Skeletal muscle cell (primary cell): Measurements from ENCODE around the gene CYP4F11.
"Not testable (repeated sequence)": the region's sequence is repeated elsewhere in the genome, so short reads cannot be mapped to it uniquely, and the experiment has no call there.

Experiments
- DNase-seq: peaks from one replicate; pipeline ENCODE4 v3.0.0-alpha.2; 2010; ENCODE audit warnings: low read depth
- H3K4me3 ChIP-seq: 2 replicates; pipeline ENCODE4 v1.5.1; 2011; ENCODE audit warnings: low read depth, mild to moderate bottlenecking, control low read depth, low read length, moderate library complexity

Gene CYP4F11

DNA sequence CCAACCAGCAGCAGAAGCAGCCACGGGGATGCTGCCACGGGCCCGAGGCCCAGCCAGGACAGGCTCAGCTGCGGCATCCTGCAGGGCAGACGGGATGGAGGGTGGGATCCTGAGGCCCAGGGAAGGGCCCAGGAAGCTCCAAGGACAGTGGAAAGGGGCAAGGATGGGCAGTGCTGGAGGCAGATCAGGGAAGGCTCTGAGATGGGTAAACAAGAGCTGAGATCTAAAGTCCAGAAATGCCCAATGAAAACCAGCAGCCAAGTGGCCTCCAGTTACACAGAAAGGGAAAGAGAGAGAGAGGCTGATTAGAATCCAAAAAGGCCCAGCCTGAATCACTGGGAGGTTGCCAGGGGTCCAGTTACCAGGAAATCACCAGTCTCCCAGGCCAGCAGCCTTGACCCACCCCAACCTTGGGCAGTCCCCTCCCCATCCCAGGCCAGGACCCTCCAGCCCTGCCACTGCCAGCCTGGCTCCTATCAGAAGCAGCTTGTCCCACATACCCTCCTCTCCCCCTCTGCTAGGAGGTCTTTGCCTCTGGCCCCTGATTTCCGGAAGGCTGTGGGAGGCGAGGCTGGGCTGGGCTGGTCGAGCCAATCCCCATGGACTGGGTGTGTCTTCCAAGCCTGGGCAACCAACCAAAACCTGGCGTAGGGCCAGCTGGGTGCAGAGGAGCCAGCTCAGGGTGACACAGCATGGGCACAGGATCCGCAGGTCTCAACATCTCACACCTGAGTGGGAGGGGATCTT lies at the start of gene CYP4F11:
Gene CYP4F11 (minus strand): TSS at position 198 of the 747 bp plus-strand sequence. CDS start 121 bp downstream, at position 77.
- H3K4me3 ChIP-seq = no peak within 1 kb of the TSS
- no peak for DNase-seq

DNA sequence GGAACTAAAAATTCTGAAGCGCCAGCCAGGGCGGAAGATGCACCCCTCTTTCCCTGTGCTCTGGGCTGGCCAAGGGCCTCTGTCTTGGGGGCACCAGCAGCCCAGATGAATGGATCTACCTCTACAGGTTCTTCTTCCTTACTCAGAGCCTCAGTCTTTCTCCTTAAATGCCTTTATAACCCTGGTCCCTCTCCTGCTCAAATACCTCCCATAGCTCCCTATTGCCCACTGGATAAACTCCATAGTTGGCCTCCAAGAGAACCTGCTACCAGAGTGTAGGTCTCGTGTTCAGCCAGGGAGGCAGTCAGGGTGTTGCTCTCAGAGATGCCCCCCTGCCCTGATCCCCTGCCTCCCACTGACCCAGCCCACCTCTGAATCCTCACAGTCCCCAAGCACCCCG lies 45.0 kb upstream of the CYP4F11 start:
- H3K4me3 ChIP-seq = no peak overlapping the region
- no peak for DNase-seq

GRCh38 chr19:15977690-15978089 lies 43.4 kb upstream of the CYP4F11 start:
- no peak for DNase-seq
- no peak overlapping the region for H3K4me3 ChIP-seq

DNA sequence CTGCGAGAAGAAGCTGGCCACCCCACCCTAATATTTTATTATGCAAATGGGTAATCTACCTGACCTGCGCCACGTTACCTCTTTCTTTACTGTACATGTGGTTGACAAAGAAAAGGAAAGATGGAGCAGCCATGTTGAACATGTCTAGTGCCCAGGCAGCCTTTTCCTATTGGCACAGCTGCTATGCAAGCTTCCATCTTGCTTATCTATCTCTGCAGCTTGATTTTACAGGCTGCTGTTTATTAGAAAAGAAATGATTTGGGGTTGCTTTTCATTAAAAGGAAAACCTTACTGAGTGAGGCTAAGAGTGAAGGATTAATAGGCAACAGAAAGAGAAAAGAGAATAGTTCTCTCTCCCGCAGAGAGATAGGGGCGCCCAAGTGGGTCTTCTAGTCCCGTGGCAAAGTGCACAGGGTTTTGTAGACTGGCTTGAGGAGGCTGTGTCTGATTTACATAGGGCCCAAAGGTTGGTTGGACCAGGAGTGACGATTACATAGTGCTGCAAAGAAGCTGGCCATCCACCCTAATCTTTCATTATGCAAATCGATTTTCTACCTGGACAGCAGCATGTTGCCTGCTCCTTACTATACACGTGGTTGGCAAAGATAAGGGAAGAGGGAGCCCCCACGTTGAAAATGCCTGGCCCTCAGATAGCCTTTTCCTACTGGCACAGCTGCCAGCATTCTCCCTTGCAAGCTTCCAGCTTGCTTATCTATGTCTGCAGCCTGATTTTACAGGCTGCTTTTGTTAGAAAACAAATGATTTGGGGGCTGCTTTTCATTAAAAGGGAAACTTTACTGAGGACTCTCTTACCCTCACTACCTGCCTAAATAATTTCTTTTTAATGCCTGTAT lies 42.7 kb upstream of the CYP4F11 start:
- no peak for DNase-seq
- no peak overlapping the region for H3K4me3 ChIP-seq

- no peak overlapping the region for H3K4me3 ChIP-seq
- DNase-seq = no peak
Observed at GRCh38 chr19:15974856-15975255, 40.5 kb upstream of the CYP4F11 start.

GRCh38 chr19:15972043-15972442 lies 37.7 kb upstream of the CYP4F11 start:
- H3K4me3 ChIP-seq, DNase-seq: not testable (repeated sequence)

GRCh38 chr19:15971224-15971780 lies 37.0 kb upstream of the CYP4F11 start:
- no peak for DNase-seq
- H3K4me3 ChIP-seq = no peak overlapping the region

DNA sequence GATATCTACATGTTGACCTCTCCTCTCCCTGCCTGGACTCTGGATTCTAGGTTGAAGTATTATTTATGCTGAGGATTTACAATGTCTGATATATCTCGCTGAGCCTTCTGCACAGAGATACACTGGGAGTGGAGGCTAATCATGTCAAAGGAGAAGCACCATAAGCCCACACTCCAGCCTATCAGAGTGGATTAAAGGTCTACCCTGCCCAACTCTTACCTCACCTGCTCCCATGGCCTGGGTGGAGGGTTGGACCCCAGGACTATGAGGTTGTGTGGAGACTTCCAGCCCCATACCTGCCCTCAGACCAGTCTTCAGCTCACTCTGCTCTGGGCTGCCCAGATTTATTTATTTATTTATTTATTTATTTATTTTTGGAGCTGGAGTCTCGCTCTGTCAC lies 29.9 kb upstream of the CYP4F11 start:
- H3K4me3 ChIP-seq = no peak overlapping the region
- no peak for DNase-seq

DNA sequence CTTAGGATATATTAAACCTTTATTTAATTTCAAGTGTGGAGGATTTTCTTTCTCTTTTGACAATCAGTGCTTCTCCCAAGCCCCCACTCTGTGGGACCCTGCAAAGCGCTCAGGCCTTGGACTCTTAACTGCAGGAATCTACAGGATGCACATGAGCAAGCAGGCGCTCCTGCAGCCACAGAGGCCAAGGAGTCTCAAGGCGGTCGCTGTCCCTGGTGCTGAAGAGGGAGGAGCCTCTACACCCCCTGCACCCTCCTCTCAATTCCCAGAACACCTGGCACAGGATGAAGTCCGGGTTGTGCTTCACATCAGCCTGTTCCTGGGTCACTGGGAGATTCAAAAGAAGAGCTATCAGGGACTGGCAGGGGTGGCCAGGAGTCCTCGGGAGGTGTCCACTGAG lies 28.0 kb upstream of the CYP4F11 start:
- no peak for DNase-seq
- H3K4me3 ChIP-seq = no peak overlapping the region

GRCh38 chr19:15954820-15955219 lies 20.5 kb upstream of the CYP4F11 start:
- DNase-seq = no peak

DNA sequence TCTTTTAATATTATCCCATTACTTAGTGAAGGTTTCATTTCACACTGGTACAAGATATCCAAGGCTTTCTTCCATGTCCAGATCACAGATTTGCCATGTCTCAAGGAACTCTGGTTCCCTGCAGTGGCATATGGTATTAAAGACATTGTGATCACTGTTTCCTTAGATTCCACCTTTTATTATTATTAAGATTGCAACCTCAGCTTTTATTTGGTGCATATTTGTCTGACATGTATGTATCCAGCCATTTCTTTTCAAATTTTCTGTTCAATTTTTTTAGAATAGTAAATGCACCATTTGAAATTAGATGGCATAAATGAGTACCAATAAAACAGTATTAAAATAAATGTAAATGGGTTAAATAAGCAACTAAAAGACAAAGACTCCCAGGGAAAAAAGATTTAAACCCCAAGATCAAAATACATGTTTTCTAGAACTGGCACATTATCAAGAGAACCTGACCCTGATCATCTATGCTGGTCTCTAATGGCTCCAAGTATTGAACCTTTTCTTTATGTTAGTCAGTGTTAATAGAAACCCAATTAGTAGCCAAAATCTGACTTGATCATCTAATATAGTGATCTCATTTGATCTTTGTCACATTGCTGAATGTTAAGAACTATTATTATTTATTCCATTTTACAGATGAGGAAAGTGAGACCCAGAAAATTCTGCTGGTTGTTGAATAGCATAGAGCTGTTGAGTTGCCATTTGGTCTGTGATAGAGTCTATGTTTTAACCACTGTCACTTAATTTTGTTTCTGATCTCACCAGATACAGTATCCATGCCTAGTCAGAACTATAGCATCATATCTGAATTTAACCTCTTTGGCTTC lies 14.1 kb upstream of the CYP4F11 start, which contains the start of gene OR10H4:
Gene OR10H4 (plus strand): TSS at position 786 of the 836 bp plus-strand sequence. CDS start 0 bp downstream, at position 786.
- H3K4me3 ChIP-seq = no peak within 1 kb of the TSS
- DNase-seq = no peak

More at GRCh38 chr19:15954820-15955219, 20.5 kb upstream of the CYP4F11 start:
- H3K4me3 ChIP-seq = no peak overlapping the region

DNA sequence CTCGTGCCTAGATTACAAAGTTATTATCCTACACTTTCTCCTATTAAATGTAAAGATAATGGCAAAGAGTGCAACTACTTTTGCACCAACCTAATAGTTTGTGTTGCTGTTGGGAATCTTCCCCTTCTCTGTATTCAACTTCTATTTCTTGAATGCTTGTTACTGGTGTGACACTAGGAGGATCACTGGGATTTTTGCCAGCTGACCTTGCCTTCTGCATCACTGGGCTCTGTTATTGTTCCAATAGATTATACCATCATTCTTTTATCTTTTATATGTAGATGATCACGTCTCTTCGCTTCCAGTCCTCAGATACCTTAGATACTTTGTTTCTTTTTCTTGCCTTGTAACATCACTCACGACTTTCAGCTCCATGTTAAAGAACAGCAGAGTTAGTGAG lies 11.0 kb upstream of the CYP4F11 start:
- no peak overlapping the region for H3K4me3 ChIP-seq
- DNase-seq = no peak

- DNase-seq = no peak
- H3K4me3 ChIP-seq = no peak overlapping the region
Observed at GRCh38 chr19:15944401-15944800, 10.1 kb upstream of the CYP4F11 start.

DNA sequence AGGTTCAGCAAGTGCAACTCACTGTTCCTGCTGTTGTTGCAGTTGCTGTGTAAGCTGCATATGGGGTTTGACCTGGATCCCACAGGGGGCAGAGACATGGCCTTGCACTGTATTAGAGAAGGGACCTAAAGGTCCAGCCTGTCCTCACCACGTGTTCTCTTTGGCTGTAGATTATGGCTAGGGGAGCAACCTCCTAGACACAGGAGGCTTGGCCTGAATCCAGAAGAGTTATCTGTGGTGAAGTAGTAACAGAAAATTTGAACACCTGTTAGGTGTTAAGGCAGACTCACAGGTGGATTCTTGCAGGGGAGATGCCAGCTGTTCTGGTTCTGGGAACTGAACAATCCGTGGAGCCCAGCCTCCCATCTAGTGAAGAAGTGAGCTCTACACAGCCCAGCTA lies 3.4 kb upstream of the CYP4F11 start:
- no peak overlapping the region for H3K4me3 ChIP-seq
- no peak for DNase-seq

- no peak for DNase-seq
- no peak overlapping the region for H3K4me3 ChIP-seq
Observed at GRCh38 chr19:15936950-15937349, 2.6 kb upstream of the CYP4F11 start.

GRCh38 chr19:15936173-15936572 lies 1.8 kb upstream of the CYP4F11 start:
- DNase-seq = no peak
- H3K4me3 ChIP-seq = no peak overlapping the region

- no peak for DNase-seq
- H3K4me3 ChIP-seq = no peak overlapping the region
Observed at GRCh38 chr19:15935167-15935702, 906 bp upstream of the CYP4F11 start.

GRCh38 chr19:15933761-15934331 lies 483 bp downstream of the CYP4F11 start:
- DNase-seq, H3K4me3 ChIP-seq: not testable (repeated sequence)

DNA sequence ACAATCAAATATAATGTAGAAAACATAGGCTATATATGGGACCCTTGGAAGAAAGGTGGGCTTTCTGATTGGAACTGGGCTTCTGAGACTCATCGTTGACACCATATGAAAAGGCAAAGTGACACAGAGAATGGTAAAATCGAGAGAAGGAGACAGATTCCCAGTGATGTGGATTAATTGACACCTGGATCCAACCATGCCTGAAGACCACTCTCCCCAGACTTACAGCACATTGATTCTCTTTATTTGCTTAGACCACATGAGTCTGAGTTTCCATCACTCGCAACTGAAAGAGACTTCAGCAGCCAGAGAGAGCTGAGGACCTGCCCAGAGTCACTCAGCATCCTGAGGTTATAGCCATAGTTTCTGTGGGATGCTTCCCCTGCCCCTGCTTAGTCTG lies 6.0 kb downstream of the CYP4F11 start:
- H3K4me3 ChIP-seq = no peak overlapping the region
- no peak for DNase-seq
